Measurements from ENCODE around the gene PTPRJ.

DNA sequence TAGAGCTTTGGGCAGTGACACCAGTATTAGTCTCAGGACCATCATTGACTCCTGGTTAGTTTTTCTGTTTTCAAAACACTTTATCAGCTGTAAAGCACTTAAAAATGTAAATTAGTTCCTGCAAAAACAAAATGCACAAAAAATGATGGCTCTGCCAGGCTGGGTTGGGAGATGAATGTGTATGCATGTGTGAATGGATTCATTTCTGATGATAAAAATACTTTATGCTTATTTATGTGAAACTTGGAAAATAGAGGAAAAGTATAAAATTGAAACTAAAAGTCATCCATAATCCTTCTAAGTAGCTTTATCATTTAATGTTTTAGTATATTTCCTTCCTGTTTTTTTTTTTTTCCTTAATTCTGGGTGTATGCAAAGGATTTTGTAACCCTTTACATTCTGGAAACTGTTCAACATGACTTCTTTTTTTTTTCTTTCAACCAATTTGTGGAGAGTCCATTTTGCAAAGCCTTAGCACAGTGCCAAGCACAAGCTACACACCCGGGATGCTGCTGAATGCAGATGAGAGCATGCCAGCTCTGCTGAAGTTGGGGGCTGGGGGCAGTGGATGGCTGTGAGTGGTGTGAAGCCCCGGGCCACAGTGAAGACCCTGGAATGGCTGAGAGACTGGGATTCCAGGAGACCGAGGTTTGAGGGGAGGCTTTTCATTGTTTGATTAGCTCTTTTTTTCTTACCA, 37.6 kb downstream of the PTPRJ start:
- TF ChIP-seq POLR2A (IDR thresholded peaks at IDR 0.05; ENCODE audit: low read depth, low read length), result no peak
- TF ChIP-seq POLR2AphosphoS5 (IDR thresholded peaks at IDR 0.05; ENCODE audit: low read depth, low read length), result no peak

Data from GM12892 (cell line).